Testis (tissue), 3 donors: ENCODE results near the gene EAF1. TPM values are rescaled to one million over a fixed set of nuclear protein-coding genes. Genes with fewer than 3 reads are reported as not detected.
"Not testable (repeated sequence)": the region's sequence is repeated elsewhere in the genome, so short reads cannot be mapped to it uniquely, and the experiment has no call there.

Experiments used
- DNase-seq: peaks from one replicate; pipeline ENCODE4 v3.0.0-alpha.2; 2019
- H3K27ac ChIP-seq, 2 donors: fragments of 200-600 bp; sonication (generic); one replicate each; pipeline ENCODE4 v1.5.1; 2019
- H3K27me3 ChIP-seq: fragments of 200-600 bp; sonication (generic); one replicate; pipeline ENCODE4 v1.5.1; 2019
- H3K36me3 ChIP-seq: fragments of 200-600 bp; sonication (generic); one replicate; pipeline ENCODE4 v1.5.1; 2017; ENCODE audit warnings: low read depth; ENCODE audit errors: missing control alignments
- H3K4me1 ChIP-seq: fragments of 200-600 bp; sonication (generic); one replicate; pipeline ENCODE4 v1.5.1; 2019
- H3K4me3 ChIP-seq, 2 donors: fragments of 200-600 bp; sonication (generic); one replicate each; pipeline ENCODE4 v1.5.1; 2017 to 2019
- H3K9me3 ChIP-seq: fragments of 200-600 bp; sonication (generic); one replicate; pipeline ENCODE4 v1.5.1; 2017
- CTCF ChIP-seq, 3 experiments: fragments of 450-650 bp in 2 of 3; fragments of 200-600 bp in 1 of 3; sonication (generic) in 1 of 3; IDR thresholded peaks; one replicate each; pipeline ENCODE4 v1.5.1; 2016 to 2019; ENCODE audit warnings: antibody characterized with exemption in 3 of 3, mild to moderate bottlenecking in 2 of 3, moderate library complexity in 1 of 3
- POLR2A ChIP-seq: fragments of 450-650 bp; IDR thresholded peaks from one replicate; pipeline ENCODE4 v1.6.1; 2017; ENCODE audit warnings: antibody characterized with exemption, mild to moderate bottlenecking, moderate library complexity
- WGBS, 2 donors: methylation state at CpG; one replicate each; pipeline ENCODE4 v1.1.5; 2018; 5-methylcytosine and 5-hydroxymethylcytosine counted together
- intact Hi-C: fragments of 100-400 bp; cut with DNase I; formaldehyde crosslinking; loops from one replicate; pipeline ENCODE4 v1.15.1; 2023; ENCODE audit warnings: low total_unique reads
- polyA plus RNA-seq: library from polyadenylated mRNA; stranded (reverse); fragments of 350-450 nt; fragmentation: Illumina TruSeq; extraction: RNeasy Lipid Tissue Mini Kit (QIAGEN cat#74804); gene quantifications from one replicate; pipeline ENCODE4 v1.2.3, GENCODE V29; 2014; ENCODE audit warnings: low read depth, low replicate concordance; ENCODE audit not compliant: insufficient read depth
- total RNA-seq, 2 donors: library from RNA; depleted of rRNA; stranded (reverse); fragments of >200 nt; gene quantifications; one replicate each; pipeline ENCODE4 v1.2.3, GENCODE V29; 2016

The EAF1 gene
- total and polyA plus RNA-seq, 3 donors from 2014 or later, result 25.5 to 33.4 (median 28.5) TPM

- Histone ChIP-seq H3K36me3 (no peaks in the 10 kb centered on the region), H3K27ac (peak overlapping the region; percentile 21 to 78), H3K9me3 (no peaks in the 10 kb centered on the region), H3K4me3 (no peak overlapping the region), H3K4me1 (peaks cover 45% of the 10 kb centered on the region), H3K27me3 (no peaks in the 10 kb centered on the region)
- intact Hi-C loops, result no loop called here
- 74 to 76% methylated on average over 4 of the region's 4 CpGs for WGBS, 2 donors
- peak; percentile 49 for DNase-seq
- TF ChIP-seq POLR2A (no peak), CTCF (IDR thresholded peaks at IDR 0.05) (no peak)
Measured at GRCh38 chr3:15384510-15385237, 42.7 kb upstream of the EAF1 start.

- H3K4me3 ChIP-seq, H3K9me3 ChIP-seq, H3K36me3 ChIP-seq, intact Hi-C loops, DNase-seq, H3K27me3 ChIP-seq: not testable (repeated sequence)
- H3K27ac ChIP-seq, result peak overlapping the region in 1 of 2 donors; percentile 78
- 41 to 52% methylated on average over 10 of the region's 10 CpGs for WGBS, 2 donors
- H3K4me1 ChIP-seq, result peaks cover 45% of the 10 kb centered on the region
Measured at GRCh38 chr3:15385238-15385695, 42.1 kb upstream of the EAF1 start.

- WGBS, 2 donors, result 78 to 82% methylated on average over 1 of the region's 1 CpG
- peak; percentile 42 for DNase-seq
- intact Hi-C loops, result no loop called here
- Histone ChIP-seq H3K4me3 (no peak overlapping the region), H3K9me3 (no peaks in the 10 kb centered on the region), H3K27ac (peak overlapping the region; percentile 68 to 78), H3K4me1 (peaks cover 45% of the 10 kb centered on the region), H3K27me3 (no peaks in the 10 kb centered on the region), H3K36me3 (no peaks in the 10 kb centered on the region)
- TF ChIP-seq POLR2A (no peak), CTCF (IDR thresholded peaks at IDR 0.05) (no peak)
Measured at GRCh38 chr3:15385901-15386653, 41.3 kb upstream of the EAF1 start.

- DNase-seq, H3K4me3 ChIP-seq, H3K27me3 ChIP-seq, H3K9me3 ChIP-seq, H3K36me3 ChIP-seq, intact Hi-C loops: not testable (repeated sequence)
- peak overlapping the region; percentile 68 to 78 for H3K27ac ChIP-seq
- peaks cover 40% of the 10 kb centered on the region for H3K4me1 ChIP-seq
- WGBS, 2 donors, result 67 to 69% methylated on average over 5 of the region's 5 CpGs
Measured at GRCh38 chr3:15386654-15386955, 40.8 kb upstream of the EAF1 start.

- peaks cover 40% of the 10 kb centered on the region for H3K4me1 ChIP-seq
- no peaks in the 10 kb centered on the region for H3K36me3 ChIP-seq
- 35 to 44% methylated on average over 1 of the region's 1 CpG for WGBS, 2 donors
- H3K4me3 ChIP-seq, result no peak overlapping the region
- H3K27me3 ChIP-seq, result no peaks in the 10 kb centered on the region
- DNase-seq, result peak; percentile 70
- intact Hi-C loops, result no loop called here
- no peak for TF ChIP-seq CTCF (IDR thresholded peaks at IDR 0.05)
- no peak for TF ChIP-seq POLR2A
- H3K27ac ChIP-seq, result peak overlapping the region; percentile 68 to 78
- H3K9me3 ChIP-seq, result no peaks in the 10 kb centered on the region
Measured at GRCh38 chr3:15387171-15387581, 40.2 kb upstream of the EAF1 start.
